ENCODE data around the gene CLDN16.

Gene CLDN16

GRCh38 chr3:190387578-190388213, at the start of gene CLDN16:
Gene CLDN16, plus strand, starts transcription at chr3:190388163. Its CDS starts 167 bp downstream, at chr3:190388330.
- DNase-seq, result no peak

- no peak for DNase-seq
These were observed 49.2 kb upstream of the CLDN16 start for GRCh38 chr3:190338717-190339116.

- DNase-seq, result no peak
These were observed 48.8 kb upstream of the CLDN16 start for GRCh38 chr3:190339130-190339529.

GRCh38 chr3:190340071-190340470, 47.9 kb upstream of the CLDN16 start:
- no peak for DNase-seq

- no peak for DNase-seq
These were observed 42.7 kb upstream of the CLDN16 start for GRCh38 chr3:190345027-190345821.

GRCh38 chr3:190345878-190346277, 42.1 kb upstream of the CLDN16 start:
- no peak for DNase-seq

GRCh38 chr3:190346541-190346940, 41.4 kb upstream of the CLDN16 start:
- DNase-seq, result no peak

- DNase-seq, result no peak
These were observed 35.0 kb upstream of the CLDN16 start for GRCh38 chr3:190352861-190353457.

GRCh38 chr3:190356246-190356645, 31.7 kb upstream of the CLDN16 start:
- DNase-seq, result no peak

- no peak for DNase-seq
These were observed 30.5 kb upstream of the CLDN16 start for GRCh38 chr3:190357468-190357867.

GRCh38 chr3:190359813-190360212, 28.1 kb upstream of the CLDN16 start:
- DNase-seq, result no peak

GRCh38 chr3:190360228-190360627, 27.7 kb upstream of the CLDN16 start:
- no peak for DNase-seq

GRCh38 chr3:190361791-190362190, 26.2 kb upstream of the CLDN16 start:
- DNase-seq, result no peak

- DNase-seq, result no peak
These were observed 25.7 kb upstream of the CLDN16 start for GRCh38 chr3:190362258-190362657.

- DNase-seq, result no peak
These were observed 21.8 kb upstream of the CLDN16 start for GRCh38 chr3:190366133-190366532.

- DNase-seq, result no peak
These were observed 19.1 kb upstream of the CLDN16 start for GRCh38 chr3:190368881-190369280.

GRCh38 chr3:190369668-190370295, 18.2 kb upstream of the CLDN16 start:
- DNase-seq, result no peak

- DNase-seq, result no peak
These were observed 17.6 kb upstream of the CLDN16 start for GRCh38 chr3:190370369-190370768.

GRCh38 chr3:190371152-190371551, 16.8 kb upstream of the CLDN16 start:
- no peak for DNase-seq

- DNase-seq, result no peak
These were observed 12.7 kb upstream of the CLDN16 start for GRCh38 chr3:190375246-190375645.

- DNase-seq, result no peak
These were observed 12.3 kb upstream of the CLDN16 start for GRCh38 chr3:190375671-190376070.

GRCh38 chr3:190378240-190378891, 9.6 kb upstream of the CLDN16 start:
- no peak for DNase-seq

GRCh38 chr3:190380184-190380583, 7.8 kb upstream of the CLDN16 start:
- DNase-seq, result no peak

Data from NCI-H1694 treated with DMSO at 0.1 percent for 48 hours (cell line).